Thoracic aorta (tissue), 2 donors: ENCODE data around the gene ADCY4. TPM values are rescaled to one million over a fixed set of nuclear protein-coding genes. Genes with fewer than 3 reads are reported as not detected.

Source experiments
- ATAC-seq: fragments of 150-250 bp; one replicate; pipeline ENCODE4 v1.8.0; 2017; ENCODE audit warnings: low read depth; ENCODE audit not compliant: insufficient number of reproducible peaks, low FRiP score
- DNase-seq: peaks from one replicate; pipeline ENCODE4 v3.0.0-alpha.2; 2020; ENCODE audit warnings: low spot score
- H3K27ac ChIP-seq, 2 donors: fragments of 200-600 bp; sonication (generic); 1 replicate in 1 of 2; 2 replicates in 1 of 2; pipeline ENCODE4 v1.5.1; 2016; ENCODE audit warnings: mild to moderate bottlenecking in 2 of 2, moderate library complexity in 2 of 2
- H3K27me3 ChIP-seq: fragments of 200-600 bp; sonication (generic); replicated peaks from 2 replicates; pipeline ENCODE4 v1.6.0; 2016; ENCODE audit warnings: mild to moderate bottlenecking; ENCODE audit not compliant: insufficient read depth
- H3K36me3 ChIP-seq: fragments of 200-600 bp; sonication (generic); one replicate; pipeline ENCODE4 v1.5.1; 2016
- H3K4me1 ChIP-seq, 2 donors: fragments of 200-600 bp; sonication (generic); 1 replicate in 1 of 2; 2 replicates in 1 of 2; pipeline versions ENCODE4 v1.5.1 to v1.6.0; 2016; ENCODE audit warnings: low read depth in 2 of 2, mild to moderate bottlenecking in 1 of 2; ENCODE audit not compliant: control insufficient read depth in 1 of 2
- H3K4me3 ChIP-seq: fragments of 200-600 bp; sonication (generic); 2 replicates; pipeline ENCODE4 v1.5.1; 2016; ENCODE audit warnings: mild to moderate bottlenecking
- H3K9me3 ChIP-seq: fragments of 200-600 bp; sonication (generic); 2 replicates; pipeline ENCODE4 v1.5.1; 2016
- total RNA-seq, 2 donors: library from RNA; depleted of rRNA; stranded (reverse); fragments of >200 nt; gene quantifications; one replicate each; pipeline versions ENCODE4 v1.1.0 to v1.2.3, GENCODE V29; 2016
- TF ChIP-seq, protein P1 (sequence below): fragments of 200-600 bp; sonication (generic); IDR thresholded peaks from one replicate; pipeline ENCODE4 v1.5.1; 2019; ENCODE audit warnings: antibody characterized with exemption

ADCY4 gene
- total RNA-seq, 2 donors from 2014 or later, result 25.5 to 28.7 TPM

DNA sequence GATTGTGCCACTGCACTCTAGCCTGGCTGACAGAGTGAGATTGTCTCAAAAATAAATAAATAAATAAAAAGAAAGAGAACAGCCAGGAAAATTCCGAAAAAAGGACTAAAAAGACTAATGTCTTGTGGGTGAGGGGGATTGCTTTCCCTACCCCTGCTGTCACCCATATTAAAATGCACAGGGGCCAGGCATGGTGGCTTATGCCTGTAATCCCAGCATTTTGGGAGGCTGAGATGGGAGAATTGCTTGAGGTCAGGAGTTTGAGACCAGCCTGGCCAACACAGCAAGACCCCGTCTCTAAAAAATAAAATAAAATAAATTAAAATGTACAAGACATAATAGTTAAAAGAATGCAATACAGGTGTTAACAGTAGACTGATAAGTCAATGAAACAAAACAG, 41.3 kb downstream of the ADCY4 start:
- TF ChIP-seq, protein P1, sequence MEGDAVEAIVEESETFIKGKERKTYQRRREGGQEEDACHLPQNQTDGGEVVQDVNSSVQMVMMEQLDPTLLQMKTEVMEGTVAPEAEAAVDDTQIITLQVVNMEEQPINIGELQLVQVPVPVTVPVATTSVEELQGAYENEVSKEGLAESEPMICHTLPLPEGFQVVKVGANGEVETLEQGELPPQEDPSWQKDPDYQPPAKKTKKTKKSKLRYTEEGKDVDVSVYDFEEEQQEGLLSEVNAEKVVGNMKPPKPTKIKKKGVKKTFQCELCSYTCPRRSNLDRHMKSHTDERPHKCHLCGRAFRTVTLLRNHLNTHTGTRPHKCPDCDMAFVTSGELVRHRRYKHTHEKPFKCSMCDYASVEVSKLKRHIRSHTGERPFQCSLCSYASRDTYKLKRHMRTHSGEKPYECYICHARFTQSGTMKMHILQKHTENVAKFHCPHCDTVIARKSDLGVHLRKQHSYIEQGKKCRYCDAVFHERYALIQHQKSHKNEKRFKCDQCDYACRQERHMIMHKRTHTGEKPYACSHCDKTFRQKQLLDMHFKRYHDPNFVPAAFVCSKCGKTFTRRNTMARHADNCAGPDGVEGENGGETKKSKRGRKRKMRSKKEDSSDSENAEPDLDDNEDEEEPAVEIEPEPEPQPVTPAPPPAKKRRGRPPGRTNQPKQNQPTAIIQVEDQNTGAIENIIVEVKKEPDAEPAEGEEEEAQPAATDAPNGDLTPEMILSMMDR, result no peak
- H3K36me3 ChIP-seq, result peaks cover 40% of the 10 kb centered on the region

DNA sequence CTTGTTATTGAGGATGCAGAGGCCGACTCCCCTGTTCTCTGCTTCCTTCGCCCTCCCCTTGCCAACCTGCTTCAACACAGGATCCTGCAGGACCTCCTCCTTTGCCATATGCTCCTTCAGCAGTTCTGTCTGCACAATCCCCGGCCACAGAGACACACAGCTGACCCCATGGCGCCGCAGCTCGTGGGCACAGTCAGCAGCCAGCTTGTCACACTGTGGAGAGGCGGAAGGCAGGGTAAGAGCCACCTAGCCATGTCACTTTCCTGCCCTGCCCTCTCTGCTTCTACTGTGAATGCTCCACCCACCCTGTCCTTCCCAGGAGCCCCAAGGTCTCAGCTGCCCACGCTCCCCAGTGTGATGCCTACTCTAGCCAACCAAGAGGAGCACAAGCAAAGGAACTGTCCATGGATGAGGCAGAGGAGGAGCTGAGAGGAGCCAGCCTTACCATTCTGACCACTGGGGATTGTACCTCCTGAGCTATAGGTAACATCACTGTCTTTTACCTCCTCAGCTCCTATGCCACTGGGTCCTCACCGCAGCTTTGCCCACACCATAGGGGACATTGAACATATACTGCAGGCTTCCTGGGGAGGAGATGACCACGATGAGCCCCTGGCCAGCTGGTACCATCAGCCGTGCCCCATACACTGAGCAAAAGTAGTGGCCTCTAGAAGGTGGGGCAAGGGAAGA, 42.6 kb downstream of the ADCY4 start:
- TF ChIP-seq, protein P1, result no peak
- Histone ChIP-seq H3K27me3 (no peaks in the 10 kb centered on the region), H3K9me3 (no peaks in the 10 kb centered on the region), H3K36me3 (peaks cover 40% of the 10 kb centered on the region), H3K4me1 (no peaks in the 10 kb centered on the region), H3K4me3 (no peak overlapping the region), H3K27ac (no peak overlapping the region)
- no peak for DNase-seq
- ATAC-seq, result no peak

More for the DNA sequence above, 41.3 kb downstream of the ADCY4 start:
- Histone ChIP-seq H3K27me3 (no peaks in the 10 kb centered on the region), H3K9me3 (no peaks in the 10 kb centered on the region), H3K4me1 (peaks cover 0 to 1% of the 10 kb centered on the region in 2 donors), H3K4me3 (no peak overlapping the region), H3K27ac (no peak overlapping the region)
- no peak for ATAC-seq
- DNase-seq, result no peak

DNA sequence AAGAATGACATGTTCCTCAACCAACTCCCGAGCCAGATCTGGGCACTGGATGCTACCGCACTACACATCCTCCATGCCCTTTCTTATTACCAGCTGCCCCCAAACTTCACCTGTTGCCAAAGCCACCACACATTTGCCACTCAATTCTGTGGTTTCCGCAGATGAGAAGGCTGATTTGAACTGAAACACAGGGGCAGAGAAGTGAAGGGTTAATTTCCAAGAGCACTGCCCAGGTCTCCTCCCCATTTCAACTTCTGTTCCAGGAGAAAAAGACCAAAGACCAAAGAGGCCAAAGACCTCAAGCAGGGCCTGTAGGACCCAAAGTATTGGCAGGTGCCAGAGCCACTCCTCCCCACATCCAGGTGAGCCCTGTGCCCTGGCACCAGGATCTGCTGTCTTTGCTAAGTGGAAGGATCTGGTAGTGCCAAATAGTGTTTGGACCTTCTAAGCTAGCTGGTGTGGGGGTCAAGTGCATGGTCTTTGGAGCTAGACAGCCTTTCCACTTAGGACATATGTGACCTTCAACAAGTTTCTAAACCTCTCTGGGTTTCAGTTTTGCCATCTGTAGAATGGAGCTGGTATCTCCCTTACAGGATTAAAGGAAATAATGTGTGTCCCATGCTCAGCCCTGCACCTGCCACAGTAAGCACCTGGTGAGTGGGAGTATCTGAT, 43.3 kb downstream of the ADCY4 start:
- ATAC-seq (no peak), DNase-seq (no peak)
- Histone ChIP-seq H3K36me3 (peaks cover 40% of the 10 kb centered on the region), H3K4me1 (no peaks in the 10 kb centered on the region), H3K9me3 (no peaks in the 10 kb centered on the region), H3K27me3 (no peaks in the 10 kb centered on the region), H3K4me3 (no peak overlapping the region), H3K27ac (no peak overlapping the region)
- TF ChIP-seq, protein P1, result no peak

DNA sequence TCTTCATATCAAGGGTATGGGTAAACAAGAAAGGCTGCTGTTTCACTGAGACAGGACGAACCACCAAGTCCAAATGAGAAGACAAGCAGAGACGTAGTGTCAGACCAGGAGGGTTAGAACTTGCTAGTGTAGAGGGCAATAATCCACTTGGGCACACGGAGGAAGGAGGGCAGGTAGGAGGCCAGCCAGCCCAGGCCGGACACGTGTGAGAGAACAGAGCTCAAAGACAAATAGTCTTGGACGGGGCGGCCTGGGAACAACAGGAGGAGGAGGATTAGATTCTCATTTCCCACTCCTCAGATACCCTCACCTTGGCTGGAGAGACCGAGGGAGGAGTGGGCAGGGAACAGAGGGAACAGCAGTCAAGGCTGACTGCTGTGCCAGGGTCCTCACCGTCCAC, 44.1 kb downstream of the ADCY4 start:
- DNase-seq (no peak), ATAC-seq (no peak)
- Histone ChIP-seq H3K9me3 (no peaks in the 10 kb centered on the region), H3K27ac (no peak overlapping the region), H3K36me3 (peaks cover 35% of the 10 kb centered on the region), H3K4me3 (no peak overlapping the region), H3K27me3 (no peaks in the 10 kb centered on the region), H3K4me1 (no peaks in the 10 kb centered on the region)
- TF ChIP-seq, protein P1, result no peak

DNA sequence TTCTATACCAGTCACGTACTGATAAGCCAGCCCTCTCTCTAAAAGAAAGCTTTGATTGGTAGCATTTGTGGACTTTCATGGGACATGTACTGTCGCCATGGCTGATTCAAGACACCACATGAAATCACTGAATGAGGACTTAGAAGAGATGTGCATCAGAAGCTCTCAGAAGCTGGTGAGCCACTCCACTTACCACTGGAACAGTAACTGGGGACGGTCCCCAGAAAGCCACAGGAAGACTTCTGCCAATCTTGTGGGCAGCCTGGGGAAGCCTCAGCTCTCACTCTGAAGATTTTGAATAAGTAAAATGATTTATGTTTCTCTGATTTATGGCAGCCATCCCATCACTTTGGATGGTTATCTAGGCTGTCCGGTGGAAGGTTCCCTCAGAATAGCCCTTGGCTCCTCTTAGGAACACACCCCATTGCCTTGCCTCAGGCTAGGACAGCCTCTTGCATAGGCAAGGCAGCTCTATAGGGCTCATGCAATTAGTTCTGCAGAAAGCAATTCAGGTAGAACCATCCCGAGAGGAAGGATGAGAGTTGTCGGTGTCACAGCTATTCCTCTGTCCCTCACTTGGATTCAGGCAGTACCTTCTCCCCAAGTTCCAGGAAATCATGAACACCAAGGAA, 45.1 kb downstream of the ADCY4 start:
- TF ChIP-seq, protein P1, result no peak
- Histone ChIP-seq H3K4me3 (no peak overlapping the region), H3K9me3 (no peaks in the 10 kb centered on the region), H3K27me3 (no peaks in the 10 kb centered on the region), H3K36me3 (peaks cover 33% of the 10 kb centered on the region), H3K27ac (no peak overlapping the region), H3K4me1 (no peaks in the 10 kb centered on the region)
- ATAC-seq (no peak), DNase-seq (no peak)
